HepG2 (cell line): Measurements from ENCODE around the gene PNKP. TPM values are rescaled to one million over a fixed set of nuclear protein-coding genes. Genes with fewer than 3 reads are reported as not detected.

Source experiments
- ARID2 ChIP-seq: sonication (generic); formaldehyde crosslinking; IDR thresholded peaks from 2 replicates; pipeline ENCODE4 v1.8.1; 2022; ENCODE audit warnings: mild to moderate bottlenecking, missing genetic modification reagents, borderline replicate concordance
- EED ChIP-seq: sonication (generic); formaldehyde crosslinking; IDR thresholded peaks from 2 replicates; pipeline ENCODE4 v1.5.0; 2020; ENCODE audit warnings: mild to moderate bottlenecking, missing genetic modification reagents
- MEIS2 ChIP-seq: sonication (generic); formaldehyde crosslinking; IDR thresholded peaks from 2 replicates; pipeline ENCODE4 v1.9.0; 2021; ENCODE audit warnings: mild to moderate bottlenecking, missing genetic modification reagents
- RBM39 ChIP-seq: fragments of 200-400 bp; formaldehyde crosslinking; IDR thresholded peaks from one replicate; pipeline ENCODE4 v1.6.1; 2018; ENCODE audit warnings: antibody characterized with exemption, mild to moderate bottlenecking, low read depth, low read length; ENCODE audit not compliant: poor library complexity, severe bottlenecking
- RXRA ChIP-seq: sonication (generic); formaldehyde crosslinking; IDR thresholded peaks from 2 replicates; pipeline ENCODE4 v1.5.1; 2020; ENCODE audit warnings: missing genetic modification reagents
- RXRB ChIP-seq: IDR thresholded peaks from 2 replicates; pipeline ENCODE4 v1.6.1; 2016; ENCODE audit warnings: borderline replicate concordance, missing genetic modification reagents, missing compliant biosample characterization
- SNAPC2 ChIP-seq: sonication (generic); formaldehyde crosslinking; IDR thresholded peaks from 2 replicates; pipeline ENCODE4 v1.8.1; 2022; ENCODE audit warnings: mild to moderate bottlenecking, missing genetic modification reagents
- TAF1 ChIP-seq: sonication (generic); formaldehyde crosslinking; IDR thresholded peaks from 2 replicates; pipeline ENCODE4 v1.4.0; 2020; ENCODE audit warnings: missing genetic modification reagents
- ZFP82 ChIP-seq: sonication (generic); formaldehyde crosslinking; IDR thresholded peaks from 2 replicates; pipeline ENCODE4 v1.5.1; 2020; ENCODE audit warnings: mild to moderate bottlenecking, missing genetic modification reagents, borderline replicate concordance
- ZNF205 ChIP-seq: IDR thresholded peaks from 2 replicates; pipeline ENCODE4 v1.6.1; 2018; ENCODE audit warnings: missing biosample characterization, missing genetic modification reagents
- ZNF281 ChIP-seq: sonication (generic); formaldehyde crosslinking; IDR thresholded peaks from 2 replicates; pipeline ENCODE4 v1.4.0; 2020; ENCODE audit warnings: missing genetic modification reagents, borderline replicate concordance
- ZNF414 ChIP-seq: sonication (generic); formaldehyde crosslinking; IDR thresholded peaks from 2 replicates; pipeline ENCODE4 v1.5.0; 2020; ENCODE audit warnings: missing genetic modification reagents
- ZNF724P ChIP-seq: sonication (generic); formaldehyde crosslinking; IDR thresholded peaks from 2 replicates; pipeline ENCODE4 v1.8.0; 2022; ENCODE audit warnings: missing genetic modification reagents, borderline replicate concordance
- polyA plus RNA-seq, 8 experiments: library from polyadenylated mRNA; depleted of rRNA in 3 of 8; stranded (reverse) in 7 of 8; unstranded in 1 of 8; fragments of >200 nt; fragmentation: Illumina TruSeq in 4 of 8; extraction: Trizol in 4 of 8; gene quantifications; 2 replicates each; pipeline versions ENCODE4 v1.2.1 to v1.2.3, GENCODE V29; 2011 to 2016; ENCODE audit warnings: low read depth in 4 of 8, missing spikeins in 1 of 8, mixed read lengths in 1 of 8; ENCODE audit not compliant: insufficient read depth in 1 of 8
- total RNA-seq, 5 experiments: library from RNA; depleted of rRNA; stranded (reverse); fragments of >200 nt; fragmentation: Illumina TruSeq; extraction: Trizol; gene quantifications; 2 replicates each; pipeline ENCODE4 v1.2.3, GENCODE V29; 2016; ENCODE audit warnings: low read depth in 1 of 5
- TF ChIP-seq, protein P1 (sequence below): sonication (generic); formaldehyde crosslinking; IDR thresholded peaks from 2 replicates; pipeline ENCODE4 v1.4.0; 2020; ENCODE audit warnings: missing genetic modification reagents
- TF ChIP-seq, protein P2 (sequence below), 2 experiments: sonication (generic) in 1 of 2; formaldehyde crosslinking in 1 of 2; IDR thresholded peaks; 2 replicates each; pipeline versions ENCODE4 v1.4.0 to v1.6.1; 2016 to 2020; ENCODE audit warnings: borderline replicate concordance in 1 of 2, low read depth in 1 of 2, mild to moderate bottlenecking in 1 of 2, missing genetic modification reagents in 1 of 2
- TF ChIP-seq, protein P3 (sequence below): sonication (generic); formaldehyde crosslinking; IDR thresholded peaks from 2 replicates; pipeline ENCODE4 v1.5.0; 2020; ENCODE audit warnings: missing genetic modification reagents

Gene PNKP
- total and polyA plus RNA-seq, 2 of the 13 experiments (the other 11 are each of a cell fraction or from before 2014, with no cell fraction given) = 12.7 to 27.1 TPM

DNA sequence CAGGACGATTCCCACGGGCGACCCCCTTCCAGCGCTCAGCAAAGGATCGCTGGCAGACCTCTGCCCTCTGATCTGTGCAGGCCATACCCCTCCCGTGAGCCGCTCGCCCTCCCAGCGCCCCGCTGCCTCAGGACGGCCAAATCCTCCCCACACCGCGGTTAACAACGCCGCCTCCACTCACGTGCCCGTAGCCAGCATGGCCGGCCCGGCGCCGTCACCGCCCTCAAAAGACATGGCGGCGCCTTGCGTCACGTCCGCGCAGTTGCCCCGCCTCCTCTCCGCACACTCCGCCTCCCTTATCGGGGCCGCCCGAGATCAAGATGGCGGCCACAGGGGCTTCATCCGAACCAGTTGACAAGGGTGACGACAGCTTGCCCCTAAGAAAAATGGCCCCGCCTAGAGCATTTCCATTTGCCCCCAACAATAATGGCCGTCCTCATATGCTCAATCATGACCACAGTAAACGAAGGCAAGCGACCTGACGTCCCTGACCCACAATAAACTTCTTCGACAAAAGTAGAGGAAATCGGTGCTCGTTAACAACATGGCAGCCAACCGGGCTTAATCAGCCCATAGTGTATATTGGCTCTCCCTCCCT lies 9.1 kb upstream of the PNKP start (continued):
- TF ChIP-seq, protein P1, sequence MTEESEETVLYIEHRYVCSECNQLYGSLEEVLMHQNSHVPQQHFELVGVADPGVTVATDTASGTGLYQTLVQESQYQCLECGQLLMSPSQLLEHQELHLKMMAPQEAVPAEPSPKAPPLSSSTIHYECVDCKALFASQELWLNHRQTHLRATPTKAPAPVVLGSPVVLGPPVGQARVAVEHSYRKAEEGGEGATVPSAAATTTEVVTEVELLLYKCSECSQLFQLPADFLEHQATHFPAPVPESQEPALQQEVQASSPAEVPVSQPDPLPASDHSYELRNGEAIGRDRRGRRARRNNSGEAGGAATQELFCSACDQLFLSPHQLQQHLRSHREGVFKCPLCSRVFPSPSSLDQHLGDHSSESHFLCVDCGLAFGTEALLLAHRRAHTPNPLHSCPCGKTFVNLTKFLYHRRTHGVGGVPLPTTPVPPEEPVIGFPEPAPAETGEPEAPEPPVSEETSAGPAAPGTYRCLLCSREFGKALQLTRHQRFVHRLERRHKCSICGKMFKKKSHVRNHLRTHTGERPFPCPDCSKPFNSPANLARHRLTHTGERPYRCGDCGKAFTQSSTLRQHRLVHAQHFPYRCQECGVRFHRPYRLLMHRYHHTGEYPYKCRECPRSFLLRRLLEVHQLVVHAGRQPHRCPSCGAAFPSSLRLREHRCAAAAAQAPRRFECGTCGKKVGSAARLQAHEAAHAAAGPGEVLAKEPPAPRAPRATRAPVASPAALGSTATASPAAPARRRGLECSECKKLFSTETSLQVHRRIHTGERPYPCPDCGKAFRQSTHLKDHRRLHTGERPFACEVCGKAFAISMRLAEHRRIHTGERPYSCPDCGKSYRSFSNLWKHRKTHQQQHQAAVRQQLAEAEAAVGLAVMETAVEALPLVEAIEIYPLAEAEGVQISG (CRISPR knock-in tag) = peak; percentile 88
- TF ChIP-seq RXRB (CRISPR knock-in tag) (peak; percentile 47), ARID2 (CRISPR knock-in tag) (peak; percentile 54; the same call in 1 of the 2 replicates), EED (CRISPR knock-in tag) (peak; percentile 67; the same call in 1 of the 2 replicates), ZNF281 (CRISPR knock-in tag) (no peak), RBM39 (peak; percentile 44), MEIS2 (CRISPR knock-in tag) (peak; percentile 23; the same call in 1 of the 2 replicates), ZFP82 (CRISPR knock-in tag) (peak; percentile 17; the same call in 1 of the 2 replicates), ZNF414 (CRISPR knock-in tag) (peak; percentile 90; the same call in 1 of the 2 replicates), RXRA (CRISPR knock-in tag) (no peak), SNAPC2 (CRISPR knock-in tag) (no peak; the same call in 1 of the 2 replicates), TAF1 (peak; percentile 66), ZNF724P (CRISPR knock-in tag) (no peak), ZNF205 (CRISPR knock-in tag) (no peak)
- TF ChIP-seq, protein P2, sequence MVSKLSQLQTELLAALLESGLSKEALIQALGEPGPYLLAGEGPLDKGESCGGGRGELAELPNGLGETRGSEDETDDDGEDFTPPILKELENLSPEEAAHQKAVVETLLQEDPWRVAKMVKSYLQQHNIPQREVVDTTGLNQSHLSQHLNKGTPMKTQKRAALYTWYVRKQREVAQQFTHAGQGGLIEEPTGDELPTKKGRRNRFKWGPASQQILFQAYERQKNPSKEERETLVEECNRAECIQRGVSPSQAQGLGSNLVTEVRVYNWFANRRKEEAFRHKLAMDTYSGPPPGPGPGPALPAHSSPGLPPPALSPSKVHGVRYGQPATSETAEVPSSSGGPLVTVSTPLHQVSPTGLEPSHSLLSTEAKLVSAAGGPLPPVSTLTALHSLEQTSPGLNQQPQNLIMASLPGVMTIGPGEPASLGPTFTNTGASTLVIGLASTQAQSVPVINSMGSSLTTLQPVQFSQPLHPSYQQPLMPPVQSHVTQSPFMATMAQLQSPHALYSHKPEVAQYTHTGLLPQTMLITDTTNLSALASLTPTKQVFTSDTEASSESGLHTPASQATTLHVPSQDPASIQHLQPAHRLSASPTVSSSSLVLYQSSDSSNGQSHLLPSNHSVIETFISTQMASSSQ (IDR thresholded peaks at IDR 0.05; ENCODE audit: low read depth) = no peak
- TF ChIP-seq, protein P2 (CRISPR knock-in tag; IDR thresholded peaks at IDR 0.05; ENCODE audit: borderline replicate concordance) = peak; percentile 33; the same call in 1 of the 2 replicates
- TF ChIP-seq, protein P3, sequence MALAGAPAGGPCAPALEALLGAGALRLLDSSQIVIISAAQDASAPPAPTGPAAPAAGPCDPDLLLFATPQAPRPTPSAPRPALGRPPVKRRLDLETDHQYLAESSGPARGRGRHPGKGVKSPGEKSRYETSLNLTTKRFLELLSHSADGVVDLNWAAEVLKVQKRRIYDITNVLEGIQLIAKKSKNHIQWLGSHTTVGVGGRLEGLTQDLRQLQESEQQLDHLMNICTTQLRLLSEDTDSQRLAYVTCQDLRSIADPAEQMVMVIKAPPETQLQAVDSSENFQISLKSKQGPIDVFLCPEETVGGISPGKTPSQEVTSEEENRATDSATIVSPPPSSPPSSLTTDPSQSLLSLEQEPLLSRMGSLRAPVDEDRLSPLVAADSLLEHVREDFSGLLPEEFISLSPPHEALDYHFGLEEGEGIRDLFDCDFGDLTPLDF (CRISPR knock-in tag) = peak; percentile 55; the same call in 1 of the 2 replicates
